Jurkat, Clone E6-1 (cell line): Measurements from ENCODE around the gene MXI1.
"Not testable (repeated sequence)": the region's sequence is repeated elsewhere in the genome, so short reads cannot be mapped to it uniquely, and the experiment has no call there.

Experiments
- DNase-seq: peaks from one replicate; pipeline ENCODE4 v3.0.0-alpha.2; 2011; ENCODE audit warnings: low read depth, low spot score
- H3K4me3 ChIP-seq: 2 replicates; pipeline ENCODE4 v1.5.1; 2011; ENCODE audit warnings: mild to moderate bottlenecking, low read length, control low read depth, moderate library complexity

MXI1 gene

GRCh38 chr10:110260746-110261477 is 53.5 kb downstream of the MXI1 start:
- DNase-seq: no peak
- H3K4me3 ChIP-seq: no peak overlapping the region

GRCh38 chr10:110263164-110263563 is 55.8 kb downstream of the MXI1 start:
- DNase-seq: no peak
- no peak overlapping the region for H3K4me3 ChIP-seq

GRCh38 chr10:110265573-110266193 is 58.3 kb downstream of the MXI1 start:
- no peak overlapping the region for H3K4me3 ChIP-seq
- DNase-seq: no peak

- no peak for DNase-seq
- no peak overlapping the region for H3K4me3 ChIP-seq
Observed at GRCh38 chr10:110267276-110267675, 59.9 kb downstream of the MXI1 start.

GRCh38 chr10:110268442-110268841 is 61.0 kb downstream of the MXI1 start:
- DNase-seq: no peak
- H3K4me3 ChIP-seq: no peak overlapping the region

GRCh38 chr10:110268971-110269370 is 61.6 kb downstream of the MXI1 start:
- no peak overlapping the region for H3K4me3 ChIP-seq
- no peak for DNase-seq

GRCh38 chr10:110269374-110270318 is 62.2 kb downstream of the MXI1 start:
- no peak overlapping the region for H3K4me3 ChIP-seq
- DNase-seq: no peak

GRCh38 chr10:110272995-110273394 is 65.6 kb downstream of the MXI1 start:
- not testable (repeated sequence) for DNase-seq, H3K4me3 ChIP-seq

GRCh38 chr10:110273474-110273873 is 66.1 kb downstream of the MXI1 start:
- DNase-seq: peak; percentile 75
- H3K4me3 ChIP-seq: no peak overlapping the region

- DNase-seq: no peak
- H3K4me3 ChIP-seq: no peak overlapping the region
Observed at GRCh38 chr10:110274072-110274627, 66.7 kb downstream of the MXI1 start.

GRCh38 chr10:110274647-110275046 is 67.2 kb downstream of the MXI1 start:
- DNase-seq: no peak
- H3K4me3 ChIP-seq: no peak overlapping the region

GRCh38 chr10:110275128-110275729 is 67.8 kb downstream of the MXI1 start:
- H3K4me3 ChIP-seq: no peak overlapping the region
- DNase-seq: peak; percentile 58

- DNase-seq: no peak
- no peak overlapping the region for H3K4me3 ChIP-seq
Observed at GRCh38 chr10:110276603-110277002, 69.2 kb downstream of the MXI1 start.

- no peak overlapping the region for H3K4me3 ChIP-seq
- DNase-seq: no peak
Observed at GRCh38 chr10:110277591-110277990, 70.2 kb downstream of the MXI1 start.

- DNase-seq: no peak
- no peak overlapping the region for H3K4me3 ChIP-seq
Observed at GRCh38 chr10:110278562-110279406, 71.4 kb downstream of the MXI1 start.

- no peak overlapping the region for H3K4me3 ChIP-seq
- DNase-seq: peak; percentile 53
Observed at GRCh38 chr10:110279407-110279986, 72.1 kb downstream of the MXI1 start.

GRCh38 chr10:110284262-110284661 is 76.9 kb downstream of the MXI1 start:
- no peak overlapping the region for H3K4me3 ChIP-seq
- no peak for DNase-seq

GRCh38 chr10:110285501-110285900 is 78.1 kb downstream of the MXI1 start:
- no peak for DNase-seq

More at GRCh38 chr10:110285501-110285900, 78.1 kb downstream of the MXI1 start:
- H3K4me3 ChIP-seq: no peak overlapping the region
